IMR-90 (cell line): ENCODE measurements around the gene AMTN. TPM values are rescaled to one million over a fixed set of nuclear protein-coding genes. Genes with fewer than 3 reads are reported as not detected.

Experiments
- ATAC-seq: fragments of 200-7000 bp; cut with Tn5 transposase; 2 replicates; pipeline ENCODE4 v1.9.1; 2020; ENCODE audit warnings: low read depth, mild to moderate bottlenecking, moderate library complexity
- BruUV-seq: library from RNA; stranded (reverse); fragments of 400-500 nt; replicated peaks from 2 replicates; lab custom pipeline; 2021; lab: Mats Ljungman, UMichigan
- CTCF ChIA-PET: fragments of 300-600 bp; formaldehyde crosslinking; extraction: SDS; loops from one replicate; lab custom pipeline; 2021; ENCODE audit warnings: antibody characterized with exemption; lab: Yijun Ruan, JAX
- POLR2A ChIA-PET: fragments of 300-600 bp; sonication (Branson Sonifier 250); formaldehyde crosslinking; loops from one replicate; lab custom pipeline; 2022; ENCODE audit warnings: antibody characterized with exemption; ENCODE audit not compliant: unreplicated experiment; lab: Charles Lee
- DNase-seq: peaks from one replicate; pipeline ENCODE4 v3.0.0; 2013
- H2AFZ ChIP-seq: replicated peaks from 2 replicates; pipeline ENCODE3; 2013; ENCODE audit warnings: low read length, mild to moderate bottlenecking; ENCODE audit not compliant: poor library complexity
- H2AK5ac ChIP-seq: 2 replicates; pipeline ENCODE4 v1.6.1; 2013; ENCODE audit warnings: low read depth, low read length, inconsistent platforms
- H2AK9ac ChIP-seq: replicated peaks from 2 replicates; pipeline ENCODE3; 2013; ENCODE audit warnings: mild to moderate bottlenecking, low read depth, low read length, moderate library complexity; ENCODE audit not compliant: poor library complexity
- H2BK120ac ChIP-seq: 2 replicates; pipeline ENCODE4 v1.6.1; 2013; ENCODE audit warnings: low read depth, low read length, inconsistent platforms
- H2BK15ac ChIP-seq: 3 replicates; pipeline ENCODE4 v1.6.1; 2013; ENCODE audit warnings: low read depth, low read length, inconsistent platforms
- H2BK20ac ChIP-seq: 2 replicates; pipeline ENCODE4 v1.6.1; 2013; ENCODE audit warnings: low read depth, mild to moderate bottlenecking, inconsistent platforms, low read length, moderate library complexity
- H2BK5ac ChIP-seq: 2 replicates; pipeline ENCODE4 v1.6.1; 2013; ENCODE audit warnings: mild to moderate bottlenecking, low read depth, low read length, inconsistent platforms; ENCODE audit not compliant: poor library complexity, severe bottlenecking
- H3K14ac ChIP-seq: replicated peaks from 2 replicates; pipeline ENCODE4 v1.6.1; 2013; ENCODE audit warnings: low read depth, low read length, inconsistent platforms
- H3K18ac ChIP-seq: 2 replicates; pipeline ENCODE4 v1.6.1; 2013; ENCODE audit warnings: low read depth, low read length, control low read depth
- H3K23ac ChIP-seq: 2 replicates; pipeline ENCODE4 v1.6.1; 2013; ENCODE audit warnings: low read depth, low read length, inconsistent platforms
- H3K27ac ChIP-seq: 2 replicates; pipeline ENCODE4 v1.5.1; 2013; ENCODE audit warnings: mild to moderate bottlenecking, control low read depth, low read length; ENCODE audit not compliant: insufficient read depth
- H3K27me3 ChIP-seq: 2 replicates; pipeline ENCODE4 v1.6.1; 2013; ENCODE audit warnings: low read length; ENCODE audit not compliant: control insufficient read depth, insufficient read depth
- H3K36me3 ChIP-seq: 2 replicates; pipeline ENCODE4 v1.6.1; 2013; ENCODE audit warnings: low read length, mixed read lengths; ENCODE audit not compliant: control insufficient read depth, insufficient read depth
- H3K4ac ChIP-seq: 2 replicates; pipeline ENCODE4 v1.6.1; 2013; ENCODE audit warnings: low read depth, low read length, inconsistent platforms
- H3K4me1 ChIP-seq: 2 replicates; pipeline ENCODE4 v1.6.1; 2013; ENCODE audit warnings: low read length, mixed read lengths; ENCODE audit not compliant: control insufficient read depth, insufficient read depth
- H3K4me2 ChIP-seq: 2 replicates; pipeline ENCODE4 v1.6.1; 2013; ENCODE audit warnings: low read depth, mild to moderate bottlenecking, control low read depth, low read length, moderate library complexity
- H3K4me3 ChIP-seq: 2 replicates; pipeline ENCODE4 v1.5.1; 2013; ENCODE audit warnings: low read depth, mild to moderate bottlenecking, control low read depth, low read length, moderate library complexity; ENCODE audit not compliant: insufficient read depth
- H3K56ac ChIP-seq: 2 replicates; pipeline ENCODE4 v1.6.1; 2013; ENCODE audit warnings: low read length, inconsistent platforms; ENCODE audit not compliant: insufficient read depth; ENCODE audit errors: extremely low read depth
- H3K79me1 ChIP-seq, 2 experiments: 2 replicates each; pipeline ENCODE4 v1.6.1; 2013; ENCODE audit warnings: low read length in 2 of 2, inconsistent platforms in 1 of 2, low read depth in 1 of 2
- H3K9ac ChIP-seq: 2 replicates; pipeline ENCODE4 v1.6.1; 2013; ENCODE audit warnings: low read depth, low read length, control low read depth
- H3K9me1 ChIP-seq: 2 replicates; pipeline ENCODE4 v1.6.1; 2013; ENCODE audit warnings: low read length, inconsistent platforms; ENCODE audit not compliant: insufficient read depth
- H3K9me3 ChIP-seq: 2 replicates; pipeline ENCODE4 v1.6.1; 2013; ENCODE audit warnings: low read length; ENCODE audit not compliant: control insufficient read depth, insufficient read depth
- H4K20me1 ChIP-seq: 2 replicates; pipeline ENCODE4 v1.6.1; 2013; ENCODE audit warnings: low read length, inconsistent platforms; ENCODE audit not compliant: insufficient read depth
- H4K5ac ChIP-seq: 2 replicates; pipeline ENCODE4 v1.6.1; 2013; ENCODE audit warnings: mild to moderate bottlenecking, low read depth, low read length, control low read depth
- H4K8ac ChIP-seq, 2 experiments: 2 replicates each; pipeline ENCODE4 v1.6.1; 2013; ENCODE audit warnings: low read depth in 2 of 2, low read length in 2 of 2, control low read depth in 1 of 2, inconsistent platforms in 1 of 2
- H4K91ac ChIP-seq: 2 replicates; pipeline ENCODE4 v1.6.1; 2013; ENCODE audit warnings: low read depth, low read length, inconsistent platforms; ENCODE audit not compliant: insufficient read depth
- BHLHE40 ChIP-seq: fragments of 150-350 bp; IDR thresholded peaks from 2 replicates; pipeline ENCODE4 v1.6.1; 2016; ENCODE audit warnings: mild to moderate bottlenecking, low read depth, low read length
- CEBPB ChIP-seq: IDR thresholded peaks from 2 replicates; pipeline ENCODE4 v1.6.1; 2012; ENCODE audit warnings: low read depth, low read length, improper control_type of control experiment
- CHD1 ChIP-seq: IDR thresholded peaks from 2 replicates; pipeline ENCODE4 v1.6.1; 2012; ENCODE audit warnings: low read depth, low read length, improper control_type of control experiment
- CTCF ChIP-seq: conservative IDR thresholded peaks from 2 replicates; pipeline ENCODE4 v1.5.1; 2012; ENCODE audit warnings: mild to moderate bottlenecking, low read depth, low read length, improper control_type of control experiment
- FOS ChIP-seq: fragments of 150-350 bp; IDR thresholded peaks from 2 replicates; pipeline ENCODE4 v1.6.1; 2016; ENCODE audit warnings: low read depth, low read length
- MAFK ChIP-seq: IDR thresholded peaks from 2 replicates; pipeline ENCODE4 v1.6.1; 2012; ENCODE audit warnings: low read depth, low read length, improper control_type of control experiment
- MAZ ChIP-seq: IDR thresholded peaks from 2 replicates; pipeline ENCODE4 v1.6.1; 2012; ENCODE audit warnings: low read depth, mild to moderate bottlenecking, low read length, improper control_type of control experiment, moderate library complexity, borderline replicate concordance
- MXI1 ChIP-seq: IDR thresholded peaks from 2 replicates; pipeline ENCODE4 v1.6.1; 2012; ENCODE audit warnings: low read depth, mild to moderate bottlenecking, low read length, moderate library complexity, borderline replicate concordance
- NFE2L2 ChIP-seq: fragments of 150-350 bp; IDR thresholded peaks from 2 replicates; pipeline ENCODE4 v1.6.1; 2016; ENCODE audit warnings: low read depth, mild to moderate bottlenecking, low read length
- POLR2A ChIP-seq: IDR thresholded peaks from 2 replicates; pipeline ENCODE4 v1.6.1; 2012; ENCODE audit warnings: mild to moderate bottlenecking, low read depth, low read length
- RAD21 ChIP-seq: IDR thresholded peaks from 2 replicates; pipeline ENCODE4 v1.6.1; 2012; ENCODE audit warnings: low read length, improper control_type of control experiment
- RFX5 ChIP-seq: IDR thresholded peaks from 2 replicates; pipeline ENCODE4 v1.8.0; 2012; ENCODE audit warnings: low read depth, mild to moderate bottlenecking, low read length, moderate library complexity
- SMC3 ChIP-seq: fragments of 150-350 bp; IDR thresholded peaks from 2 replicates; pipeline ENCODE4 v1.6.1; 2016; ENCODE audit warnings: low read depth, mild to moderate bottlenecking, antibody characterized with exemption, low read length, moderate library complexity
- USF2 ChIP-seq: fragments of 150-350 bp; IDR thresholded peaks from 2 replicates; pipeline ENCODE4 v1.6.1; 2017; ENCODE audit warnings: mild to moderate bottlenecking, antibody characterized with exemption, low read length, low read depth
- dilution Hi-C: fragments of 300-500 bp; cut with HindIII; formaldehyde crosslinking; loops from one replicate; pipeline ENCODE4 v1.14.3; 2018; ENCODE audit warnings: low sequenced_read_pairs; ENCODE audit not compliant: unreplicated experiment
- in situ Hi-C: fragments of 300-500 bp; cut with MboI; formaldehyde crosslinking; loops from 3 replicates; pipeline ENCODE4 v1.14.3; 2019; ENCODE audit warnings: low sequenced_read_pairs, inconsistent platforms, mixed read lengths
- intact Hi-C: fragments of 100-400 bp; cut with micrococcal nuclease; formaldehyde crosslinking; loops from 2 replicates; pipeline ENCODE4 v1.10.0; 2022
- polyA plus RNA-seq, 3 experiments: library from polyadenylated mRNA; depleted of rRNA; stranded (reverse); fragments of >200 nt; gene quantifications; 2 replicates each; pipeline ENCODE4 v1.2.3, GENCODE V29; 2012; ENCODE audit warnings: low replicate concordance in 1 of 3
- total RNA-seq: library from RNA; depleted of rRNA; stranded (reverse); fragments of >200 nt; gene quantifications from 2 replicates; pipeline ENCODE4 v1.2.3, GENCODE V29; 2012
- TF ChIP-seq, protein P1 (sequence below): fragments of 150-350 bp; IDR thresholded peaks from 2 replicates; pipeline ENCODE4 v1.6.1; 2016; ENCODE audit warnings: low read depth, mild to moderate bottlenecking, low read length, moderate library complexity, borderline replicate concordance

AMTN gene
- total and polyA plus RNA-seq, 2 of the 4 experiments (the other 2 are of a cell fraction), result not detected

GRCh38 chr4:70575964-70576363 is 57.6 kb downstream of the AMTN start:
- POLR2A ChIA-PET, result no interaction called here
- DNase-seq (no peak), ATAC-seq (no peak)
- Histone ChIP-seq H3K27me3 (no peaks in the 10 kb centered on the region; the same call in 1 of the 2 replicates), H2BK20ac (no peak overlapping the region), H2AK5ac (no peak overlapping the region), H4K8ac (no peak overlapping the region), H3K23ac (no peak overlapping the region), H2BK5ac (no peak overlapping the region), H3K18ac (no peak overlapping the region), H3K4ac (no peak overlapping the region), H3K4me1 (no peaks in the 10 kb centered on the region), H3K9me3 (no peaks in the 10 kb centered on the region), H2AK9ac (no peak overlapping the region), H3K36me3 (no peaks in the 10 kb centered on the region), H3K4me3 (no peak overlapping the region), H3K9ac (no peak overlapping the region), H3K9me1 (no peaks in the 10 kb centered on the region), H2BK120ac (no peak overlapping the region), H3K14ac (no peak overlapping the region), H3K56ac (no peak overlapping the region), H4K20me1 (no peaks in the 10 kb centered on the region), H3K79me1 (no peaks in the 10 kb centered on the region), H3K4me2 (no peak overlapping the region), H2AFZ (no peak overlapping the region), H4K5ac (no peak overlapping the region), H4K91ac (no peak overlapping the region), H3K27ac (no peak overlapping the region), H2BK15ac (no peak overlapping the region)
- intact Hi-C loops (no loop called here), dilution Hi-C loops (no loop called here), in situ Hi-C loops (no loop called here)
- CTCF ChIA-PET, result no interaction called here
- no TSS peak for BruUV-seq
- TF ChIP-seq MXI1 (no peak), FOS (no peak), CHD1 (no peak), MAZ (no peak), RAD21 (no peak), USF2 (no peak), BHLHE40 (no peak), POLR2A (no peak), MAFK (no peak), NFE2L2 (no peak), CEBPB (no peak), CTCF (no peak), RFX5 (no peak), SMC3 (no peak)
- TF ChIP-seq, protein P1, sequence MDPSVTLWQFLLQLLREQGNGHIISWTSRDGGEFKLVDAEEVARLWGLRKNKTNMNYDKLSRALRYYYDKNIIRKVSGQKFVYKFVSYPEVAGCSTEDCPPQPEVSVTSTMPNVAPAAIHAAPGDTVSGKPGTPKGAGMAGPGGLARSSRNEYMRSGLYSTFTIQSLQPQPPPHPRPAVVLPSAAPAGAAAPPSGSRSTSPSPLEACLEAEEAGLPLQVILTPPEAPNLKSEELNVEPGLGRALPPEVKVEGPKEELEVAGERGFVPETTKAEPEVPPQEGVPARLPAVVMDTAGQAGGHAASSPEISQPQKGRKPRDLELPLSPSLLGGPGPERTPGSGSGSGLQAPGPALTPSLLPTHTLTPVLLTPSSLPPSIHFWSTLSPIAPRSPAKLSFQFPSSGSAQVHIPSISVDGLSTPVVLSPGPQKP, result no peak
